Subcutaneous abdominal adipose tissue (tissue), 5 donors: Measurements from ENCODE around the gene ADAMTS8.

Experiments
- H3K27ac ChIP-seq: one replicate; pipeline ENCODE4 v1.7.0; 2013; ENCODE audit warnings: low read depth, mild to moderate bottlenecking, inconsistent platforms, low read length, moderate library complexity
- H3K27me3 ChIP-seq, 5 donors: one replicate each; pipeline ENCODE4 v1.7.0; 2013; ENCODE audit warnings: low read length in 5 of 5, inconsistent platforms in 1 of 5; ENCODE audit not compliant: control insufficient read depth in 5 of 5, insufficient read depth in 4 of 5
- H3K36me3 ChIP-seq, 5 donors: one replicate each; pipeline ENCODE4 v1.7.0; 2013; ENCODE audit warnings: low read length in 5 of 5; ENCODE audit not compliant: control insufficient read depth in 5 of 5, insufficient read depth in 5 of 5
- H3K4me1 ChIP-seq, 5 donors: one replicate each; pipeline ENCODE4 v1.7.0; 2013; ENCODE audit warnings: low read length in 5 of 5, mild to moderate bottlenecking in 3 of 5, moderate library complexity in 1 of 5; ENCODE audit not compliant: control insufficient read depth in 5 of 5, insufficient read depth in 5 of 5
- H3K4me3 ChIP-seq, 5 donors: one replicate each; pipeline ENCODE4 v1.7.0; 2013; ENCODE audit warnings: low read length in 5 of 5, low read depth in 1 of 5
- H3K9ac ChIP-seq, 5 donors: one replicate each; pipeline ENCODE4 v1.7.0; 2013; ENCODE audit warnings: low read length in 5 of 5, mild to moderate bottlenecking in 4 of 5, moderate library complexity in 3 of 5
- H3K9me3 ChIP-seq, 5 donors: one replicate each; pipeline ENCODE4 v1.7.0; 2013; ENCODE audit warnings: low read length in 5 of 5; ENCODE audit not compliant: control insufficient read depth in 5 of 5
- donor health status: healthy.
- donor health status: healthy.
- donor health status: healthy.
- donor health status: healthy.
- donor health status: healthy.

Gene ADAMTS8

GRCh38 chr11:130451231-130452019 is 23.0 kb upstream of the ADAMTS8 start:
- H3K36me3 ChIP-seq: peaks cover 0 to 5% (median 0%) of the 10 kb centered on the region in 5 donors
- peak overlapping the region; percentile 85 for H3K27ac ChIP-seq
- H3K4me1 ChIP-seq: peaks cover 22 to 84% (median 81%) of the 10 kb centered on the region in 5 donors
- H3K27me3 ChIP-seq: peaks cover 0 to 4% (median 0%) of the 10 kb centered on the region in 5 donors
- no peaks in the 10 kb centered on the region for H3K9me3 ChIP-seq
- H3K4me3 ChIP-seq: peak overlapping the region; percentile 83 to 94 (median 90)
- H3K9ac ChIP-seq: peak overlapping the region; percentile 17 to 74 (median 64)

DNA sequence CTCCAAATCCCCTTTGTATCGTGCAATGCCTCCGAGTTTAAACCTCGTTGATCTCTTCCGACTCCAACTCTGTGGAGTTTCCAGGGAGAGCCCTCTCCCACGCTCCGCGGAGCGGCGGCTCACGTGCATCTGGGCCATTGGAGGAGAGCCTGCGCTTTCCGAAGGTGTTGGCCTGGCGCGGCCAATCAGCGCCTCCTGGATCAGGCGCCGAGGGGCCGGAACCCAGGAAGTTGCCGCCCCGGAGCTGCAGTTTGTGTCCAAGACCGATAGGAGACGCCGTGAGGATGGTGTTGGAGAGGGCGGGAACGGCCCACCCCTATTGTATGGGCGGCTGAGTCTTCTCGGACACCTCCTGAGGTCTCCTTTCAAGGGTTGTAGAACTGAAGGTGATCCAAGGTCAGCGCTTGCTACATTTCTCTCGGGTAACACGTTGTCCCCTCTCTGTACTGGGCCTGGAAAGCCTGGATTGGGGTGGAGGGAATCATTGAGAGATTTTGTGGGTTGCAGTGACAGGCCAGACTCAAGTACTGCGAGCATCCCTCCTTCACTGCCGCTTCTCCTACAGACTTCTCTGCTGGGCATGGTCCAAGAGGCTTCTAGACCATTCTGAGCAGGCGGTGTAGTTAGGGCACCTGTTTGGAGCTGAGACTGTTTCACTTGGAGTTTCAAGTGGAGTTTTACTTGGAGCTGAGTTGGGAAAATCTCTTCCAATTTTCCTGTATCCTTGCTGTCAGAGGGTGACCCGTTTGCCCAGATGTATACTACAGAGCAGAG is 21.8 kb upstream of the ADAMTS8 start:
- peaks cover 13 to 72% (median 68%) of the 10 kb centered on the region in 5 donors for H3K4me1 ChIP-seq
- peaks cover 0 to 4% (median 0%) of the 10 kb centered on the region in 5 donors for H3K27me3 ChIP-seq
- H3K27ac ChIP-seq: peak overlapping the region; percentile 85
- no peaks in the 10 kb centered on the region for H3K9me3 ChIP-seq
- H3K4me3 ChIP-seq: peak overlapping the region; percentile 83 to 98 (median 90)
- H3K36me3 ChIP-seq: peaks cover 0 to 2% (median 0%) of the 10 kb centered on the region in 5 donors
- H3K9ac ChIP-seq: peak overlapping the region; percentile 73 to 88 (median 74)

- Histone ChIP-seq H3K27ac (peak overlapping the region; percentile 85), H3K9ac (peak overlapping the region; percentile 73 to 88 (median 74))
These were observed 21.0 kb upstream of the ADAMTS8 start for GRCh38 chr11:130449310-130449990.

GRCh38 chr11:130448416-130449309 is 20.3 kb upstream of the ADAMTS8 start, which contains the start of gene ADAMTS15:
Gene ADAMTS15 (plus strand): TSS chr11:130448645. CDS start chr11:130448974, 329 bp downstream.
- Histone ChIP-seq H3K4me3 (peak within 1 kb of the TSS; percentile 83 to 98 (median 90)), H3K9me3 (no peaks in the 10 kb centered on the region), H3K27ac (peak within 1 kb of the TSS; percentile 85), H3K4me1 (peaks cover 8 to 58% (median 53%) of the 10 kb centered on the region in 5 donors), H3K9ac (peak within 1 kb of the TSS in 4 of 5 donors; percentile 74 to 88 (median 80)), H3K36me3 (no peaks in the 10 kb centered on the region), H3K27me3 (peaks cover 0 to 4% (median 0%) of the 10 kb centered on the region in 5 donors)

More at GRCh38 chr11:130449310-130449990, 21.0 kb upstream of the ADAMTS8 start:
- H3K27me3 ChIP-seq: peaks cover 0 to 4% (median 0%) of the 10 kb centered on the region in 5 donors
- H3K9me3 ChIP-seq: no peaks in the 10 kb centered on the region
- H3K4me3 ChIP-seq: peak overlapping the region; percentile 83 to 98 (median 90)
- H3K36me3 ChIP-seq: no peaks in the 10 kb centered on the region
- H3K4me1 ChIP-seq: peaks cover 10 to 64% (median 61%) of the 10 kb centered on the region in 5 donors

- peak overlapping the region; percentile 85 for H3K27ac ChIP-seq
- no peaks in the 10 kb centered on the region for H3K9me3 ChIP-seq
- peak overlapping the region; percentile 44 to 94 (median 90) for H3K4me3 ChIP-seq
- peaks cover 0 to 4% (median 0%) of the 10 kb centered on the region in 5 donors for H3K27me3 ChIP-seq
- peak overlapping the region in 2 of 5 donors; percentile 62 to 88 for H3K9ac ChIP-seq
- H3K36me3 ChIP-seq: no peaks in the 10 kb centered on the region
- peaks cover 8 to 52% (median 47%) of the 10 kb centered on the region in 5 donors for H3K4me1 ChIP-seq
These were observed 19.6 kb upstream of the ADAMTS8 start for GRCh38 chr11:130448039-130448415.

DNA sequence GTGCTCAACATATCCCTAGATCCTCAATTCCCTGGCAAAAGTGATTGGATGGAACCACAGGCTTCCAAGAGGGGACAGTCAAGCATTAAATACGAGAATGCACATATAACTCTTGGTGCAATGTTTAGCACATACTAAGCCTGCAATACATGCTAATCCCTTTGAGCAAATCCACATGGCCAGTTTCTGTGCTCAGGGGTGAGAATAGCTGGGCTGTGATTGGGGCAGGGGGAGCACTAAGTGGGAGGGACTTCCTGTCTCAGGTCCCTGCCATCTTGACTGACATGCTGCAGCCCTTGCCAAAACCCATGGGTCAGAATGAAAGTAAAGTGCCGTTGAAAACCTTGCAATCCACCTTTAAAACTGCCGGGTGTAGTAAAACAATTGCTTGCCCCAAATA is 17.4 kb upstream of the ADAMTS8 start:
- Histone ChIP-seq H3K9me3 (peaks cover 0 to 5% (median 0%) of the 10 kb centered on the region in 5 donors), H3K9ac (no peak overlapping the region), H3K4me1 (peaks cover 0 to 33% (median 30%) of the 10 kb centered on the region in 5 donors), H3K36me3 (no peaks in the 10 kb centered on the region), H3K27ac (no peak overlapping the region), H3K4me3 (no peak overlapping the region), H3K27me3 (peaks cover 0 to 4% (median 0%) of the 10 kb centered on the region in 5 donors)

GRCh38 chr11:130442737-130443136 is 14.3 kb upstream of the ADAMTS8 start:
- H3K9me3 ChIP-seq: peaks cover 0 to 5% (median 0%) of the 10 kb centered on the region in 5 donors
- no peak overlapping the region for H3K27ac ChIP-seq
- H3K4me1 ChIP-seq: peaks cover 0 to 25% (median 13%) of the 10 kb centered on the region in 5 donors
- H3K4me3 ChIP-seq: no peak overlapping the region
- no peaks in the 10 kb centered on the region for H3K27me3 ChIP-seq
- no peak overlapping the region for H3K9ac ChIP-seq
- no peaks in the 10 kb centered on the region for H3K36me3 ChIP-seq

GRCh38 chr11:130441719-130442118 is 13.3 kb upstream of the ADAMTS8 start:
- Histone ChIP-seq H3K9me3 (peaks cover 0 to 5% (median 0%) of the 10 kb centered on the region in 5 donors), H3K27me3 (no peaks in the 10 kb centered on the region), H3K27ac (no peak overlapping the region), H3K4me3 (no peak overlapping the region), H3K36me3 (no peaks in the 10 kb centered on the region), H3K9ac (no peak overlapping the region), H3K4me1 (peaks cover 0 to 25% (median 13%) of the 10 kb centered on the region in 5 donors)

GRCh38 chr11:130439876-130440275 is 11.5 kb upstream of the ADAMTS8 start:
- no peak overlapping the region for H3K4me3 ChIP-seq
- no peak overlapping the region for H3K27ac ChIP-seq
- H3K36me3 ChIP-seq: no peaks in the 10 kb centered on the region
- peaks cover 0 to 5% (median 0%) of the 10 kb centered on the region in 5 donors for H3K9me3 ChIP-seq
- peaks cover 0 to 36% (median 25%) of the 10 kb centered on the region in 5 donors for H3K4me1 ChIP-seq
- no peaks in the 10 kb centered on the region for H3K27me3 ChIP-seq
- H3K9ac ChIP-seq: no peak overlapping the region
